BLaER1 (cell line): ENCODE data around the gene MBD6.
A peak's percentile ranks its signal among the peaks of the same experiment; 100 is the strongest.

Source experiments
- H3K27ac ChIP-seq: shearing (Covaris generic); formaldehyde crosslinking; 2 replicates; pipeline ENCODE4 v1.8.1; 2022
- H3K27me3 ChIP-seq: shearing (Covaris generic); formaldehyde crosslinking; 2 replicates; pipeline ENCODE4 v1.8.1; 2022
- H3K36me3 ChIP-seq: shearing (Covaris generic); formaldehyde crosslinking; 2 replicates; pipeline ENCODE4 v1.8.1; 2022
- H3K4me1 ChIP-seq: shearing (Covaris generic); formaldehyde crosslinking; 2 replicates; pipeline ENCODE4 v1.8.1; 2022
- H3K4me2 ChIP-seq: shearing (Covaris generic); formaldehyde crosslinking; 2 replicates; pipeline ENCODE4 v1.8.1; 2022
- H3K4me3 ChIP-seq: shearing (Covaris generic); formaldehyde crosslinking; 2 replicates; pipeline ENCODE4 v1.8.1; 2022
- H3K9ac ChIP-seq: shearing (Covaris generic); formaldehyde crosslinking; 2 replicates; pipeline ENCODE4 v1.8.1; 2022
- H3K9me3 ChIP-seq: shearing (Covaris generic); formaldehyde crosslinking; 2 replicates; pipeline ENCODE4 v1.8.1; 2022
- H4K20me1 ChIP-seq: shearing (Covaris generic); formaldehyde crosslinking; 2 replicates; pipeline ENCODE4 v1.8.1; 2022
- Cebpa-rat ChIP-seq: shearing (Covaris generic); IDR thresholded peaks from 2 replicates; pipeline ENCODE4 v1.8.1; 2022

Gene MBD6

DNA sequence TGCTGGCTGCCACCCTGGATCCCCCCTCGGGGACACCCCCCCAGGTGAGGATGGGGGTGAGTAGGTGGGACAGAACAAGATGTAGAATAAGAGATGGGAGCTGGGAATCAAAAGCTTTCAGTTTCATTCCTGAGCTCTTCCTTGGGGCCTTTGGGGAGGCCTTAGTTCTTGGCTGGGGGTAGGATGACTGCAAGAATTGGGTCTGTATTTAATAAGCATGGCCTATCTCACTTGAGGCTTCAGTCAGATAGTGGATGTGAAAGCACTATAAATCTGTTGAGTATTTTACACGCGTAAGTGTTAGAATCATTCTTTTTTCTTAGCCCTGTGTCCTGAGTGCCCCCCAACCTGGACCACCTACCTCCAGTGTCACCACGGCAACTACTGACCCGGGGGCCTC, 4.6 kb downstream of the MBD6 start:
- Histone ChIP-seq H3K36me3 (peaks cover 82% of the 10 kb centered on the region), H3K4me2 (no peak overlapping the region)

DNA sequence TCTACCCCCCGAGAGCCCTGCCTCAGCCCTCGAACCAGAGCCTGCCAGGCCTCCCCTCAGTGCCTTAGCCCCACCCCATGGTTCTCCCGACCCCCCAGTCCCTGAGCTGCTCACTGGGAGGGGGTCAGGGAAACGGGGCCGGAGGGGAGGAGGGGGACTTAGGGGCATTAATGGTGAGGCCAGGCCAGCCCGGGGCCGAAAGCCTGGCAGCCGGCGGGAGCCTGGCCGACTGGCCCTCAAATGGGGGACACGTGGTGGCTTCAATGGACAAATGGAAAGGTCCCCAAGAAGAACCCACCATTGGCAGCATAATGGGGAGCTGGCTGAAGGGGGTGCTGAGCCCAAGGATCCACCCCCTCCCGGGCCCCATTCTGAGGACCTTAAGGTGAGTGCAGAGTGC, 5.6 kb downstream of the MBD6 start:
- H3K9me3 ChIP-seq = no peaks in the 10 kb centered on the region
- no peak overlapping the region for H3K4me3 ChIP-seq
- H3K4me1 ChIP-seq = peaks cover 36% of the 10 kb centered on the region
- peaks cover 92% of the 10 kb centered on the region for H3K36me3 ChIP-seq
- H3K4me2 ChIP-seq = no peak overlapping the region
- H3K27ac ChIP-seq = no peak overlapping the region
- no peak for TF ChIP-seq Cebpa-rat
- H3K27me3 ChIP-seq = no peaks in the 10 kb centered on the region
- no peak overlapping the region for H3K9ac ChIP-seq
- H4K20me1 ChIP-seq = peaks cover 49% of the 10 kb centered on the region

More for the DNA sequence above, 4.6 kb downstream of the MBD6 start:
- Histone ChIP-seq H3K4me3 (no peak overlapping the region), H3K4me1 (peaks cover 38% of the 10 kb centered on the region), H3K9ac (0 out of 2 replicates have a peak overlapping the region, but pooled peaks have one; percentile 38), H3K9me3 (no peaks in the 10 kb centered on the region), H3K27ac (no peak overlapping the region; the same call in 1 of the 2 replicates), H4K20me1 (peaks cover 50% of the 10 kb centered on the region), H3K27me3 (no peaks in the 10 kb centered on the region)
- TF ChIP-seq Cebpa-rat = no peak

DNA sequence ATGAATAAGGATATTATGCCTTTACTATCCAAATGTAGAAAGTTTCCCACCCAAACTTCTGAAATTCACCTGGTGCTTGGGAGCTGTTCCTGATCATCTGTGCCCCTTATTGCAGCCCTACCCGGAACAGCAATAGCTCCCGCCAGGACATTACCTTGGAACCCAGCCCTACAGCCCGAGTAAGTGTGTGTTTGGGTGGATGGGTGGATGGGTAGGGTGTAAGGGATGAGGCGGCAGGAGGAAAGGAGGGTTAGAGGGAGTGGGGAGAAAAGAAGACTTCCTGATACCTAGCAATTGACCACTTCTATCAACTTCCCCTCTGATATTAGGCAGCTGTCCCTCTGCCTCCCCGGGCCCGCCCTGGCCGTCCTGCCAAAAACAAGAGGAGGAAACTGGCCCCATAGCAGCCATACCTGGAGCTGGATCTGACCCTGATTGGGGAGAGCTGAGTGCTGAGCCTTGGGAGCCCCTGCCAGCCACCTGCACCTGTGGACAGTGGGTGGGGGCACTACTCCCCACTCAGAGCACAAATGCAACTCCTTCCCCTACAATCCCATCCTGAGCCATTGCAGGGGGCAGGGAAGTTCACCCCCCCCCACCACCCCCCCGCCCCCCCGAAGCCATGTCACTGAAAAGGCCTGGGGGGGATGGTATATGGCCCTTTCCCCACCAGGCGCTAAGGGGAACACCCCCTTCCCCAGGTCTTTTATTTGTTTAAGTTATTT, 6.4 kb downstream of the MBD6 start:
- peaks cover 41% of the 10 kb centered on the region for H4K20me1 ChIP-seq
- no peak overlapping the region for H3K9ac ChIP-seq
- no peak overlapping the region for H3K27ac ChIP-seq
- TF ChIP-seq Cebpa-rat = no peak
- no peak overlapping the region for H3K4me3 ChIP-seq
- no peaks in the 10 kb centered on the region for H3K27me3 ChIP-seq
- peaks cover 99% of the 10 kb centered on the region for H3K36me3 ChIP-seq
- no peak overlapping the region for H3K4me2 ChIP-seq
- no peaks in the 10 kb centered on the region for H3K9me3 ChIP-seq
- peaks cover 28% of the 10 kb centered on the region for H3K4me1 ChIP-seq

DNA sequence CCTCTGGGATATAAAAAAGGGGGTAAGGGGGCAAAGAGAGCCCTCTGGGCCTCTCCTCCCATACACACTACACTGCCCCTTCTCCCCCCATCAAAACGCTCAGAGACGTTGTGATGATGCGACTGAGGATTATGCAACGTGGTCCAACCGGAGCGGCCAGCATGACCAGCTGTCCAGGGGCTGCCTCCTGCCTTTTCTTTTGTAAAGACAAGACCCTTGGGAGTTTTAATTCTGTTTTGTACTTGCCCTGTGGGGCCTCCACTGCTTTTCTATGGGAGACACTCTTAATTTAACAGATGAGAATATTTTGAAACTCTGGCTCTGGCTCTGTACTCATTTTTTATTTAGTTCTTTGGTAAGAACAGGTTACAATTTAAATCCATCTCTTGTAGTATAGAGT, 7.2 kb downstream of the MBD6 start:
- Histone ChIP-seq H3K4me3 (no peak overlapping the region), H3K27me3 (no peaks in the 10 kb centered on the region), H3K36me3 (peaks cover 99% of the 10 kb centered on the region), H3K9me3 (no peaks in the 10 kb centered on the region), H4K20me1 (peaks cover 33% of the 10 kb centered on the region; the same call in 1 of the 2 replicates), H3K4me1 (peaks cover 20% of the 10 kb centered on the region), H3K4me2 (no peak overlapping the region), H3K27ac (no peak overlapping the region), H3K9ac (no peak overlapping the region)
- TF ChIP-seq Cebpa-rat = no peak

DNA sequence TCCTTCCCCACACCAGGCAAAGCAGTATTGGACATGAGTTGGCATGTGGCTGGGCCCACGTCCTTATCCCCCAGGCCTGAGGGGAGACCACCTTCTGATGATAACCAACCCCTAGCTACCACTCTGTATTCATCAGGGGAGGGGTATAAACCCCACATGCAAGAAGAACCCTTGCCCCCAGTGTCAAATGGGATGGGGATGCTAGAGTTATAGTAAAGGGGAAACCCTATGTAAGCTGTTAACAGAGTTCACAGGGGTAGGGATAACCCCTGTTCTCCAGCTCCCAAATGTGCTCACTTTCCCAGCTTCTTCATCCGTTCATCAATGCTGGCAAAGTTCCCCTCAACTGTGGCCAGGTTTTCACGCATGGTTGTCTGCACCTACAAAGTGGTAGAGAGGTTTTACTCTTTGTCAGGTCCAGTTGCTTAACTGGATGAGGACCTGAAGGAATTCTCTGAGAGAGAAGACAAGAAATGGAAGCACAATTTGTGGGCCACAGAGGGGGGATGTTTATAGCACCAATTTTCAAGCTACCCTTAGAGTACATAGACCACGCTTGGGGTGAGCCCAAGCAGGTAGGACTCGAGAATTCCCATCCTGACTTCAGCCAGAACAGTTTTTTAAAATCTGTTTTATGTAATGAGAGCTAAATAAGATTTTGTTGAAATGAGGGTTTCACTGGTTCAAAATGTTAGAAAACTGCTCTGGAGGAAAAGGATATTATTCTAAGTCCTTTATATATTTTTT, 7.9 kb downstream of the MBD6 start:
- TF ChIP-seq Cebpa-rat = no peak
- Histone ChIP-seq H3K4me3 (no peak overlapping the region), H3K27ac (no peak overlapping the region), H3K4me1 (peaks cover 12% of the 10 kb centered on the region), H4K20me1 (peaks cover 26% of the 10 kb centered on the region; the same call in 1 of the 2 replicates), H3K9ac (no peak overlapping the region; the same call in 1 of the 2 replicates), H3K27me3 (no peaks in the 10 kb centered on the region), H3K36me3 (peaks cover 99% of the 10 kb centered on the region), H3K9me3 (no peaks in the 10 kb centered on the region), H3K4me2 (no peak overlapping the region)

DNA sequence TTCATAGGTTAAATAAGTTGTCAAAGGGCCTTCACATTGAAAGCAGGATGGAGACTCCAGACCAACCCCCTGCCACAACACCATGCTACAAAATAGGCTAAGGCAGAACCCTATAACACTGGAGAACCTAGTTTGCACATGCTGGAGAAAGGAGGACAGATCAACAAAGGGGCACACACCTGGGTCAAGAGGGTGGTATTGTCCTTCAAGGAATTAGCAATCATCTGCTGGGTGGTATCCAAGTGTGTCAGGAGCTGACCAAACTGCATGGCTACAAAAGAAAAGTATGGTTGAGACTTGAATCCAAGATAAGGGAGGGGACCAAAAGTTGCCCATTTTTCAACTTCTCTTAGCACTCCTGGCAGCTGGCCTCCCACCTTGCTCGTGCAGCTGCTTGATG, 9.2 kb downstream of the MBD6 start:
- no peak for TF ChIP-seq Cebpa-rat
- no peaks in the 10 kb centered on the region for H3K27me3 ChIP-seq
- no peaks in the 10 kb centered on the region for H3K9me3 ChIP-seq
- no peak overlapping the region for H3K27ac ChIP-seq
- H3K9ac ChIP-seq = no peak overlapping the region
- H3K36me3 ChIP-seq = peaks cover 99% of the 10 kb centered on the region
- peaks cover 15% of the 10 kb centered on the region; the same call in 1 of the 2 replicates for H4K20me1 ChIP-seq
- H3K4me1 ChIP-seq = no peaks in the 10 kb centered on the region
- H3K4me3 ChIP-seq = no peak overlapping the region
- H3K4me2 ChIP-seq = no peak overlapping the region

DNA sequence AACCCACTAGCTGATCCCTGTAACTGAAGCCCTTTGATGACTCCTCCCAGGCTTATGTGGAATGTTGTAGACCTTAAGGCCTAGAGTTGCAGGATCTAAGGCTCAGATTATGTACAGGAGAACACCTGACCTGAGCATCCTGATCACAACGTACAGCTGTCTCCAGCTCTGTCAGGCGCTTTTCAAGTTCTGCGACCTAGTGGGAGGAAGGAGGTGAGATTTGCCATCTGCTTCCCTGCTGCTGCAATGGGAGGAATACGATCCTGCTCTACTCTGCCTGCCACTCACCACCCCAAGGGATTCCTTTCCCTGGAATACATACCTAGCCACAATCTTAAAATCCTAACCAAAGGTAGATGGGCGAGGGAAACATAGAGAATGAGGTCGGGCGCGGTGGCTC, 10.5 kb downstream of the MBD6 start:
- H3K9me3 ChIP-seq = no peaks in the 10 kb centered on the region
- H3K4me3 ChIP-seq = no peak overlapping the region
- H3K27me3 ChIP-seq = no peaks in the 10 kb centered on the region
- H3K9ac ChIP-seq = no peak overlapping the region
- H3K4me2 ChIP-seq = no peak overlapping the region
- H4K20me1 ChIP-seq = peaks cover 7% of the 10 kb centered on the region; the same call in 1 of the 2 replicates
- peaks cover 96% of the 10 kb centered on the region for H3K36me3 ChIP-seq
- H3K27ac ChIP-seq = no peak overlapping the region
- H3K4me1 ChIP-seq = 0 out of 2 replicates have a peak, but pooled peaks cover 4% of the 10 kb centered on the region
- TF ChIP-seq Cebpa-rat = no peak

DNA sequence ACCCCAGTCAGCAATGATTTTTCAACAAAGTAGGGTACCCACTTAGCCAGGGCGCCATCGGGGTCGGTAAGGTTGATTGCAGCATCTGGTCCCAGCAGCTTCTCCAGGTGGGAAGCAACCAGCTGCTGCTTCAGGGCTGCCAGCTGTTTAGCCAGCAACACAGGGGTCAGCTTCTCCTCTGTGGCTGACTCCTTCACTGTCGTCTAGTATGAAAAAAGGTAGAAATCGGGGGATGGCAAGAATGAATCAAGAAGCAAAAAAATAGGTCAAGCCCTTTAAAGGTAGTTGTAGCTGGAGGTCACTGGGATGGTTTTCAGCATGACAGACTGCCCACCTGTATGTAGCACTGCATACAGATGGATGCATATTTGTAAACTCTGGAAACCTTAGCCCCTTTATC, 11.6 kb downstream of the MBD6 start:
- no peak for TF ChIP-seq Cebpa-rat
- no peak overlapping the region for H3K4me2 ChIP-seq
- no peak overlapping the region for H3K27ac ChIP-seq
- no peak overlapping the region for H3K4me3 ChIP-seq
- H3K27me3 ChIP-seq = no peaks in the 10 kb centered on the region
- peaks cover 97% of the 10 kb centered on the region for H3K36me3 ChIP-seq
- peaks cover 7% of the 10 kb centered on the region; the same call in 1 of the 2 replicates for H4K20me1 ChIP-seq
- no peak overlapping the region for H3K9ac ChIP-seq
- H3K9me3 ChIP-seq = no peaks in the 10 kb centered on the region
- H3K4me1 ChIP-seq = 0 out of 2 replicates have a peak, but pooled peaks cover 4% of the 10 kb centered on the region

DNA sequence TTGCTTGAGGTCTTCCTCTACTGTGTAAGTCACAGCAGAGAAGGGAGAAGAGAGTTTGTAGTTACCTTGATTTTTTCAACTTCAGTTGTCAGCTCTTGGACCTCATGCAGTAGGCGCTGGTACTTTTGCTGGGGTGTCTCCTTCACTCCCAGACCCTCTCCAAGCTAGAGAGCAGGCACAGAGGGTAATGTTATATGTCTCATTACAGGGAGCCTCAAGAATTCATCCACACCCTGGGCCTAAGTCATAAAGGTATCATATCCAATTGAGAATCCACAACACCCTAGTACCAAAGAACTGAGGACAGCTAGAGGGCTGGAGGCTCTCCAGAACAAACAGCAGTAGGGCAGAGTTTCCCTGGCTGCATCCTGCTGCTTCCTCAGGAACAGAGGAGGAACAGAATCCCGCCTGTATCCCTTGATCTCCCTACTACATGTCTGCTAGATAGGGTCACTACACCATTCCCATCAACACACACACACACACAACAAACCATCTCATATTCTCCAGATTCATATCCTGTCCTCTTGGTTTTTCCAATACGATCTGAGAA, 12.4 kb downstream of the MBD6 start:
- Histone ChIP-seq H4K20me1 (peaks cover 6% of the 10 kb centered on the region; the same call in 1 of the 2 replicates), H3K4me1 (0 out of 2 replicates have a peak, but pooled peaks cover 4% of the 10 kb centered on the region), H3K27ac (no peak overlapping the region), H3K4me2 (no peak overlapping the region), H3K27me3 (no peaks in the 10 kb centered on the region), H3K9ac (no peak overlapping the region), H3K36me3 (peaks cover 97% of the 10 kb centered on the region), H3K4me3 (no peak overlapping the region), H3K9me3 (no peaks in the 10 kb centered on the region)
- TF ChIP-seq Cebpa-rat = no peak
